Kasumi-1 (cell line): ENCODE data around the gene ZFP36L2.
"Not testable (repeated sequence)": the region's sequence is repeated elsewhere in the genome, so short reads cannot be mapped to it uniquely, and the experiment has no call there.

Experiments used
- DNase-seq, 2 experiments: peaks; one replicate each; lab custom pipeline; 2025; lab: John Stamatoyannopoulos, UW

ZFP36L2 gene

DNA sequence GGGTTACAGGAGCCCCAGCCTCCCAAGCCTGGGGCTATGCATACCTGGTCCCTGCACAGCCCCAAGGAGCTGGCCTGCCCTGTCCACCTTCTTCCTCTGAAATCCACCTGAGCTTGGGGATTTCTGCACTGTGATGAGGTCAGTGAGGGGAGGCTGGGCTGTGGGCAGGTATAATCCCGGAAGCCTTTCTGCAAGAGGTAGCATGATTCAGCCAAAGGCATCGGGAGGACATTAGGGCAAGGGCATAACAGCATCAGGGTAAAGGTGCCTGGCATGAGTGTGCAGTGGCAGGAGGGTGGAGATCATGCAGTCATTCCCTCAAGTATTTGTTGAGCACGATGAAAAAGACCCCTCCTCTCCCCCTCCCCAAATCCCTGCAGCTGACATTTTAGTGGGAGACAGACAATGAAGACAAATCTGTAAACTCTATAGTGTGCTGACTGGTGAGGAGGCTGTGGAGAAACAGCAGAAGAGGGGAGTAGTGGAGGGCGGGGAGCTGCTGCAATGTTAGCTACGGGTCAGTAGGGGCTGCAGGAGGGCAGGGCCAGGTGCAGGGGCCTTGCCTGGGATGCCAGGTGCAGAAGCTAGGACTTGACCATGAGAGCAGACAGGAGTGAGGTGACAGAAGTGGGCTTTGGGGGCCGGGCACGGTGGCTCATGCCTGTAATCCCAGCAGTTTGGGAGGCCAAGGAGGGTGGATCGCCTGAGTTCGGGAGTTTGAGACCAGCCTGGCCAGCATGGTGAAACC, 18.7 kb downstream of the ZFP36L2 start:
- no peak for DNase-seq

DNA sequence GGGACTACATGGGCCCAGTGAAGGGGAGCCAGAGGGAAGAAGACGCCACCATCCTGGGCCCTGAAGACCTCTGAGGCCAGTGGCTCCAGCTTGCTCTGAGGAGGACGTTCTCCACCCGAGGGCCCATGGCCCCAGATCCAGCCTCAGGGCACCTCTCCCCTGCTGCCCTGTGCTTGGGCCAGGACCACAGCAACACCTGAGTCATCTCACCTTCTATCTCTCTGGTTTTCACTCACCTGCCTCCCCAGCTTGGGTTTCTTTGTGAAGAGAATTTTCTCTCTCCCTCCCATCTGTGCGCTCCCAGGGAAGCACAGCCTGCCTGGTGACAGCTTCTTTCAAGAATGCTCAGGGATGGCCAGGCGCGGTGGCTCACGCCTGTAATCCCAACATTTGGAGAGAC, 19.8 kb downstream of the ZFP36L2 start:
- DNase-seq, result no peak

DNA sequence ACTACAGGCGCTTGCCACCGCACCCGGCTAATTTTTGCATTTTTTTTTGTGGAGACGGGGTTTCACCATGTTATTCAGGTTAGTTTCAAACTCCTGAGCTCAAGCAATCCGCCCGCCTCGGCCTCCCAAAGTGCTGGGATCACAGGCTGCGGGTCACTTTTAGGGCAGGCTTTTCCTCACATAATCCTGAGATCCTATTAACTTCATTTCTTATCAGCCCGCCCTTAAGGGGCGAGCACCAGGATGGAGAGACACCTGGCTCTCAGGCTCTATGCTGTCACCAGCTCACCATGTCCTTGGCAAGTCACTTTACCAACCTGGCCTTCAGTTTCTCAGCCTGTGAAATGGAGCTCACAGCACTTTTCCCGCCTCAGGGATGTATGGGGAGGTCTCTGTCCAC, 23.0 kb downstream of the ZFP36L2 start:
- no peak for DNase-seq

DNA sequence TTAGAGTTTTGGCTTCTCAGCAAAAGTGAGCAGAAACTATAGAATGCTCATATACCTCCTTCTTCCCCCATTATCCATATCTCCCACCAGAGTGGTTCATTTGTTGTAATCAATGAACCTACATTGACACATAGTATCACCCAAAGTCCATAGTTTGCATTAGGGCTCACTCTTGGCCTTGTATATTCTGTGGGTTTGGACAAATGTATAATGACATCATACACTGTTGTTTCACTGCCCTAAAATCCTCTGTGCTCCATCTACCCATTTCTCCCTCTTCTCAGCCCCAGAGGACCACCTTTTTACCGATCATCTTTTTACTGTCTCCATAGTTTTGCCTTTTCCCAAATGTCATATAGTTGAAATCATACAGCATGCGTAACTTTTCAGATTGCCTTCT, 24.1 kb downstream of the ZFP36L2 start:
- no peak for DNase-seq

DNA sequence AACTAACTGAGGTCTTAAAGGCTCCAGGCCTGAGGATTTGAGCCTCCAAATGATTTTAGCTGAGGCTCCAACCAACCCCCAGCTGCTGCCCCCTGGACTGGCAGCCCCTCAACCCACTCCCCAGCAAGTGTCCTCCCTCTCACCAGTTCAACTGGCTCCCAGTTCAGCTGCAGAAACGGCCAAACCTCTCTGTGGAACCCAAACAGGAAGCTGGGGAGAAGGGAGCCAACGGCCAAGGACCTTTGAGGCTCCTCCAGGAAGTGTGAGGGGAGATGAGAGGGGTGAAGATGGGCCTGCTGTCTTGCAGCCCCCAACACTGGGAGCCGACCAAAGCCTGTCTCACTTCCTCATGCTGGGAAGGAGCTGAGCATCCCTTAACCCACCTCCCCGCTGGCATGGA, 24.9 kb downstream of the ZFP36L2 start:
- DNase-seq, result peak; percentile 90 to 94

DNA sequence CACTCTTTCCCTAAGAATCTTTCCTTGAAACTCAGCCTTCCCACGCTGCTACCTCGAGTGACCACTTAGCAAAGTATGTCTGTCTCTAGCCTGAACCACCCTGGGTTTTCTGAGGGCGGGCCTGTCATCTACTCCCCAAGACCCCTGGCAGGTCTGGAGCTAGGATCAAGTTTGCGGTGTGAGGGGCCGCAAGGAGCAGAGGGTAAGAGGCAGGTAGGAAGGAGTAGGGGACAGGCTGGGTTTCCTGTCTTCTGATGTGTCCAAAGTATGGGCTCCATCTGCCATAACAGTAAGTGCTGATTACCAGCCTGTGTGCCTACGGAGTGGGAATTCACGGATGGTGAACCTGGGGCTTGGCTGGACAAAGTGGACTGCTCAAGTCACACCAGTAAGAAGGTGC, 25.4 kb downstream of the ZFP36L2 start:
- DNase-seq, result no peak

DNA sequence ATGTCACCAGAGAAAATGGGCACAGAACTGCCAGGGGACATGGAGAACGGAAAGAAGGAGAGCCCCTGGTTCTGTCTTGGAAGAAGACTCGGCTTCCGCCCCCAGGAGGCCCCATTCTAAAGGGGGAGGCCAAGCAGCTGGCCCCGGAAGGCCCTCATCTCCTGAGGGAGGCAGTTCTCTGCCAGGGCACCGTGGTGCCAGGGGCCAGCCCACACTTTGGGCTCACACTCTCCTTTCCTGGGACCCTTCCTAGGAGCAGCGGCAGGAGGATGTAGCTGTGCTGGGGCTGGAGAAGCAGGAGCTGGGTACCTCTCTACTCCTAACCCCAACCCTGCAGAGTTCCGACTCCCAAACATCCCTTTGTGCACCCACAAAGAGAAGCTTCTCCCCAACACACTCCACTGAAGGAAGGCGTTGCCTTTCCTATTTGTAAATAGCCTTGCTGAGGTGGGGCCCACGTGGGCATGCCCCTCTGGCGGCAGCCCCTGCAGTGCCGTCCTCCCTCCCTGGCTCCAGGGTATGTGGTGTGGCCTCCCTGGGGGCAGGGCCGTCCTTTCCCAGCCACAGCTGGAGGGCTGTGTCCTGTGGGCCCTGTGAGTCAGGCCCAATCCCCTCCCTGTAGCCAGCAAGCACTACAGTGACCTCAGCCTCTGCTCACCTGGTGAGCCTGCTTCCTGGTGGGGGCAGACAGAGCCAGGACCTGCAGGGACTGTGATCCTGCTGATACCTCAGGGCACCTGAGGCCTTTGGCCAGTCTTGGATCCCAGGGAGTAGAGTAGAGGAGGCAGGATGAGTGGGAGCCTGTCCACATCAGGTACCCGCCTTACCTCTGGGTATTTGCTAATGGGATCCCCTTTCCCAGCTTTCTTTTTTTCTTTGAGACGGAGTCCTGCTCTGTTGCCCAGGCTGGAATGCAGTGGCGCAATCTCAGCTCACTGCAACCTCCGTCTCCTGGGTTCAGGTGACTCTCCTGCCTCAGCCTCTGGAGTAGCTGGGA, 26.6 kb downstream of the ZFP36L2 start:
- no peak for DNase-seq

DNA sequence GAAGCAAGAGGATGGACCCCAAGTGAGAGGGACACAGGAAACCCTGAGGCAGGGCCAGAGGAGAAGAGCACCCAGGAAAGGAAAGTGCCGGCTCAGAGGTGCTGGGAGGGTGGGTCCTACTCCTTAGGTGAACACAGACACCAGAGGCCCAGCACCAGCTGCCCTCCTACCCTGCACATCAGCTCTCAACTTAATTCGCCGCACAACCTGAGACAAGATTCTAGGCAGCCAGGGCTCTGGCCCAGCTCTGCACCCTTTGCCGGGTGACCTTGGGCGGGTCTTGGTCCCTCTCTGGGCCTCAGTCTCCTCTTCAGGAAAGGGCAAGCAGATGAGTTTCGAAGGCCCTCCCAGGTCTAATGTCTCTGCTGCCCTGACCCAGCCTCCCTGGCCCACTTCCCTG, 28.1 kb downstream of the ZFP36L2 start:
- DNase-seq, result no peak

DNA sequence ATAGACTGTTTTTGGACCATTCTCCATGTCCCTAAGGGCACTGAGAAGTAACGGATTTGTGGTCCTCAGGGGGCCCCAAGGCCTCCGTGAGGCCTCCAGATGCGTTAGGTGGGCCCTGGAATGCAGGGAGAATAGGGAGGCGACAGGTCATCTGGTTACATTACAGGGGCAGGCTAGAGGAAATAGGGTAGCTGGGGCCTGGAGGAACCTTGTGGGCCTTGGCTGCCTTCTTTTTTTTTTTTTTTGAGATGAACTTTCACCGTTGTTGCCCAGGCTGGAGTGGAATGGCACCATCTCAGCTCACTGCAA, 28.9 kb downstream of the ZFP36L2 start:
- DNase-seq, result no peak

DNA sequence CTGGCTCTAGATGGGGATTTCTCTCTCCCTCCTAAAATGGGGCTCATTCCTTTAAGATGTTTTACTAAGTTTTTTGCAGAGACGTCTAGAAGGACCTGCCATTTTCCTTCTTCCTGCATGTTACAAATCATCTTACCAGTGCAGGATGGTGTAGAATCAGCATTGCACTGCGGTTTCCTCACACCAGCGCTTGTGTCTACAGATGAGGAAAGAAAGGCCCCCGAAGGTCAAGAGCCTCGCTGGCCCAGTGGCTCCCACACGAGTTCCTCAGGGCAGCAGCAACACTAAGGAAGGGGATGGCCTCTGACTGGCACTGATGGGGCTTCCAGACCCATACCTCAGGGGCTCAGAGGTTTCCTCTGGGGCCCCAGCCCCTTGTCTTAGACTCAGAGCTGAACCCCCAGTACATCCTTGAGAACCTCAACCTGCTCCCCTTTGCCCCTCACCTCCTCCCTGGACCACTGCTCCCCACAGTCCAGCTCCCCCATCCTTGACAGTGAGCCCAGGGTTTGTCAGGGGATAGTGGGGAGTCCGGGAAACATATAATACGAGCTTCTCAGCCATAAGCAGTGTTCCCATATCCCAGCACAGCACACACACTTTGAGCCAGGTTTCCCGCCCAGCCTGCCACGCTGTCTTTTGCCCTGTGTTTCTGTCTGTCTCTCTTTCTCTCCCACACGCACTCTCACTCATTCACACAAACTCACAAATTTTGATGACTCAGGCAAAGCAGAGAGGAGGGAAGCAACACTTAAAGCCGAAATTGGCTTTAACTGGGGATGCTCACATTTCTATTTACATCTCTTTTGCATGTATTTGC, 29.4 kb downstream of the ZFP36L2 start:
- DNase-seq, result no peak

DNA sequence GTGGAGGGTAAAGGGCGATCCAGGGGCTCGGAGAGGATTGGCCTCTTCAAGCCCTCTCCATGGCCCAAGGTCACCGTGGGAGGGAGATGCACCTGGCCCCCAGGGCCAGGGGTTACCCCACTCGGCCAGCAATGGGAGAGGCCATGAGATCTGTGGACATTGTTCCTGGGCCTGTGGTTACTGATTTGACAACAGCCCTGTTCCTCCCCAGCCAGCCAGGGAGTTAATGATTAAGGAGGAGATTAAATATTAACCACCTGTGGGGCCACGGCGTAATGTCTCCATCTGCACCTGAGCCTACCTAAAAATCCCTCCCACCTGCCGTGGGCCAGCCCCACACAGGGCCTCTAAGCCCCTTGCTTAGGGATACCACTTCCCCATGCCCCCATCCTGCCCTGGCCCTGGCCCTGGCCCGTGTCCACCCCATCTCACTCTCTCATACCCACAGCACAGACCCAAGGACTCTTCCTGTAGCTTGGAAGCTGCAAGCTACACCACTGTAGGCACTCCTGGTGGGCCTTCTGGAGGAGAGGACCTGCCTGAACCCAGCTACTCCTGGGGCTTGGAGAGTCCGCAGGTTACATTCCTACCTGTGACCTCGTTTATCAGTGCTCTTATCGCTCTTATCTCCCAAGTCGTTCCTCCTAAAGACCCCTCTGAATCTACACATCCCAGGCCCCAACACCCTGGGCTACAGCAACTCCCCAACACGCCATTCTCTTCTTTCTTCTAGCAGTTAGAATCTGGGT, 32.1 kb downstream of the ZFP36L2 start:
- DNase-seq, result no peak

DNA sequence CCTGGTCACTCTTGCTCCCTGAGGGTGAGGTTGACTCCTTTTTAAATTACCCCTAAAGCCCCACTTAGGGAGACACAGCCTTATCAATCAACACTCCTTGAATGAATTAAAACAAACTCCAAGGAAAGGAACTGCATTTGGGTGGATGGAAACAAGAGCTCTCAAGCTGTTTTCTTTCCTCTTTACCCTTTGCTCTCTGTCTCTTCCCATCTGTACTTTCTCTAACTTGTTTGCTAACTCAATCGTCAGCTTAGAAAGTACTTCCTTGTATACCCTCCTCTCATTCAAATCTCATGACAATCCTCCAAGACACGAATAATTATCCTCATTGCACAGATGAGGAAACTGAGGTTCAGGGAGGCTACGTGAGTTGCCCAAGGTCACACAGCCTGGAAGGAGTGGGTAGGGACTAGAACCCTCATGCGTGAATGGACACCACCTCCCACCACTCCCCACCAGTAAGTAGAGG, 32.7 kb downstream of the ZFP36L2 start:
- DNase-seq, result no peak

DNA sequence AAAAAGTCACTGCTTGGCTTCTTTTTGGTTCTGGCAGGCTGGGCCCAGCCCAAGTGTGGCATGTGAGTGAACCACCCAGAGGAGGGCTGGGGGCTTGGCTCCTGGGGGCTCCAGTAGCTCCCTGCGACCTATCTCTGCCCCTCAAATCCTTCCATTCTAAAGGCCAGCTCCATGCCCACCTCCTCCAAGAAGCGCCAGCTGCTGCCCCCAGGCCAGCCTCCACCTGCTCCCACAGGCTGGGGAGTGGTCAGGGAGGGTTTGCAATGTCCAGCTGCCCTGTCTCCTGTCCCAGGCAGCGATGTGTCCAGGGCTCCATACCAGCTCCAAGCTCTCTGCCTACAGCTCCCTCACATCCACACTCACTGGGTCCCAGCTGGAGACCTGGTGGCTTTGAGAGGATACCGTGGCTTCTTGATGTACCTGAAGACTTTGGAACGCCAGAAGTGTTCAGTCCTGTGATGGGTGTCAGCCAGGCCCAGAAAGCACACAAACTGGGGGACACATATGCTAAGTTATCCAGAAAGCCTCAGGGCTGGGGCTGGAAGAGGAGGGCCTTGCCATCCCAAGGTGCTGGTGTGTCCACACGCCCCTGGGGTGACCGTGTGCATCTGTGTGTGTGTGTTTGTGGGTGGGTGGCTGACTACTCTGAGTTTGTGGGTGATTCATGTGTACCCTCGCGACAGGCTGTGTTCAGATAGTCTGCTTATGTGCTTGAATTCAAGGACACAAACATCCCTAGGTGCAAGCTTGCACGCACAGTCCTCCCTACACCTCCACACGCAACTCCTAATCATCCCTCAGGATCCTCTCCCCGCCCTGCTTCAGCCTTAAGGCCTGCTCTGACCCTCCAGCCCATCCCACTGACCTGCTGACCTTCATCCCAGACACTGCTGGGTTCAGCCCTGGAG, 33.4 kb downstream of the ZFP36L2 start:
- DNase-seq, result no peak

DNA sequence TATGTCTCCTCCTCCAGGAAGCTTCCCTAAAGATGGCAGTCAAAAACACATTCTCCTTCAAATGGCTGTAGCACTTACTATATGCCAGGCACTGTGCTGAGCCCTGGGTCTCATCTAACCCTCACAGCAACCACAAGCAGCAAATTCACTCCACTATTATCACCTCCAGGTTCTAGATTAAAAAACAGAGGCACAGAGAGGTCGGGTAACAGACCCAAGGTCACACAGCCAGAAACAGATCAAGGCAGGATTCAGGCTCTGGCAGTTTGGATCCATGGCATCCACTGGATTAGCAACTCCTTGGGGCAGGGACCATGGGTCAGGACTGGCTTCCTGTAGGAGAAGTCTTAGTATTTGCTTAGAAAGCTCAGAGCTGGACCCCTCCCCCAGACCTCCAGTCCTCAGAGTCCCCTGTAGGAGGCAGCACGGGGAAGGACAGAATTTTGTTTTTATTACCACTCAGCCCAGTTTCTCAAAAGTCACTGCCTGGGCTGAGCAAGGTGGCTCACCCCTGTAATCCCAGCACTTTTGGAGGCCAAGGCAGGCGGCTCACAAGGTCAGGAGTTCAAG, 34.4 kb downstream of the ZFP36L2 start:
- DNase-seq, result no peak

DNA sequence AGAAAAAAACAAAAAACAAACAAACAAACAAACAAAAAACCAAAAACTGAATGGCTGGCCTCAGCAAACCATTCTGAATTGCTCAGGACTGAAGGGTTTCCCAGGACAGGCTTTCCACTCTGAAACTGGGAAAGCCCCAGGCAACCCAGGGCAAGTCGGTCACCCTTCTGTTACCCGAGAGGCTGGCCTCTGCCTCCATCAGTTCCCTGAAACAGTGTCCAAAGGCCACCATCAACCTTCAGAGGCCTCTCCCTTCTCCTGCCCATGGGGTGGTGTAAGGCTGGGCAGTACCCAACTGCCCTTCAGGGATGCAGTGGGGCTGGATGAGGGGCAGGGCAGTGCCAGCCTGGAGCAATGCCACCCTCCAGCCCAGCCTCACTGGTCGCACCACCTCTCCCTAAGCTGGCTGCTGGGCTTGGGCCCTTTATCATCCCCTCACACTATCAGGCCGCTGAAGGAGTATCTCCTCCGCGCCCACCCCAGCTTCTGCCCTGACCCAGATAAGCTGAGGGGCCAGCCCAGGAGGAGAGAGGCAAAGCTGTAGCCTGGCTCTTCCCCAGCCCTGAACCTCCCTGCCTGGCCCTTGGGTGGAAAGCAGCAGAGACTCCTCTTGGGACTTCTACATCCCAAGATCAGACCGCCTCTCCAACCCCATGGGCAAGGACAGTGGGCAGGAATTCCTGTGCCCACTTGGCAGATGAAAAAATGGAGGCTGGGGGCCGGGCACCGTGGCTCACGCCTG, 35.9 kb downstream of the ZFP36L2 start:
- DNase-seq, result no peak

DNA sequence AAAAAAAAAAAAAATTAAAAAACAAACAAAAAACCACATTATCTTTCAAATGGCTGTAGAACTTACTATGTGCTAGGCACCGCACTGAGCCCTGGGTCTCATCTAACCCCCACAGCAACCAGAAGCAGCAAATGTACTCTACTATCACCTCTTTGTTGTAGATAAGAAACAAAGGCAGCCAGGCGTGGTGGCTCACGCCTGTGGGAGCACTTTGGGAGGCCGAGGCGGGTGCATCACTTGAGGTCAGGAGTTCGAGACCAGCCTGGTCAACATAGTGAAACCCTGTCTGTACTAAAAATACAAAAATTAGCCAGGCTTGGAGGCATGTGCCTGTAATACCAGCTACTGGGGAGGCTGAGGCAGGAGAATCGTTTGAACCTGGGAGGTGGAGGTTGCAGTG, 36.5 kb downstream of the ZFP36L2 start:
- DNase-seq, result not testable (repeated sequence)

DNA sequence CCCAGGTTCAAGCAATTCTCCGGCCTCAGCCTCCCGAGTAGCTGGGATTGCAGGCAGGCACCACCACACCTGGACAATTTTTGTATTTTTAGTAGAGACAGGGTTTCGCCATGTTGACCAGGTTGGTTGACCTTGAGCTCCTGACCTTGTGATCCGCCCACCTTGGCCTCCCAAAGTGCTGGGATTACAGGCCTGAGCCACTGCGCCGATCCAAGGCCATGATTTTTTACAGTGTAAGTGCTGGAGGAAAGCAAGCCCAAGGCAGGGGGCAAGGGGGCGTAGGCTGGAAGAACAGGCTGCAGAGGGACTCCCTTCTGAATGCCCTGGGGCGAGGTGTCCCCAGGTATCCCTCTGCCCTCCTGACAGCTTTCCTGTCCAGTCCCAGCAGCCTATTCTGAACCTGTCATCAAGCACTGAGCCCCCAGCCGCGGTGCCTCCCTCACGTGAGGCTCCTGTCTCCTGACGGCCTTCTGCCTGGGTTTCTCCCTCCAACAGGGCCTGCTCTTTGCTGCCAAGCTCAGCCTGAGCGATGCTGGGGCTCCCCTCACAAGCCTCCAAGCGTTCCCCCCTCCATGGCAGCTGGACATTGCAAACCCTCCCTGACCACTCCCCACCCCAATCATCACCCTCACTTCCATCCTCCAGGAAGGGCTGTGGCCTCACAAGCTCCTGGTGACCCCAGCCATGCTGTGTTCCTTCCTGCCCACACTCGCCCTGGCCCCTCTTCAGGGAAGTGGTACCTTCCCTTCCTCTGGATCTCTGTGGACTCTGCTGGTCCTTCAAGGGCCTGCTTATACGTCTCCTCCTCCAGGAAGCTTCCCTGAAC, 37.6 kb downstream of the ZFP36L2 start:
- no peak for DNase-seq

DNA sequence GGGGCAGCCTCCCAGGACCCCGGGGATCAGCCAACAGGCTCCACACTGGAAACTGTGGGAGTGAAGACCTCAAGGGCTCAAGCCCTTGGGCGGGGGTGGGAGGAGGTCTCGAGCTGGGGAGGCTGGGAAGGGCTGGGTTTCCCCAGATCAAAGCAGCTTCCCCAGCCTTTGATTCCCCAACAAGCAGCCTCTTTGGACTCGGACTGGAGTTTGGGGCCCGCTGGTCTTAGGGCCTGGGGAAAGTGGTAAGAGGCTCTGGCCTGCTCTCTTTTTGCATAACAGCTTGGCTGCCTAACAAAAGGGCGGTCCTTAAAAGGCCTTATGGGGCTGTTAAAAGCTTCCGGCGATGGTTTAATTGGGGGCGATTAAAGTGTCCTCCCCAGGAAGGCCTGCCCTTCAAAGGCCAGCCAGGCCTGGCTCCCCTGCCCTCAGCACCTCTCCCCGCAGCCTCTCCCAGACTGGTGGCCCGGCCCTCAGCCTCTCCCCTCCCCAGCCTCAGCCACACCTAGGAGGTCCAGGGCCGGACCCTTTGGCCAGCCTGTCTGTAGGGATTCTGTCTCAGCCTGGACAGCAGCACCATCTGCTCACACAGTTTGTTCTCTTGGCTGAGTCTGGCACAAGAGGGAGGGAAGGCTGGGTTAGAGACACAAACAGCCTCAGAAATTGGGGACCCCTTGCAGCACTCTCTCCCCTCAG, 39.6 kb downstream of the ZFP36L2 start:
- no peak for DNase-seq
